ENCODE measurements around the gene CUX1. TPM values are rescaled to one million over a fixed set of nuclear protein-coding genes. Genes with fewer than 3 reads are reported as not detected.

The CUX1 gene
- total and polyA plus RNA-seq, 10 of the 15 experiments (the other 5 are each of a cell fraction or from before 2014, with no cell fraction given): 6.1 to 48.6 (median 25.9) TPM

DNA sequence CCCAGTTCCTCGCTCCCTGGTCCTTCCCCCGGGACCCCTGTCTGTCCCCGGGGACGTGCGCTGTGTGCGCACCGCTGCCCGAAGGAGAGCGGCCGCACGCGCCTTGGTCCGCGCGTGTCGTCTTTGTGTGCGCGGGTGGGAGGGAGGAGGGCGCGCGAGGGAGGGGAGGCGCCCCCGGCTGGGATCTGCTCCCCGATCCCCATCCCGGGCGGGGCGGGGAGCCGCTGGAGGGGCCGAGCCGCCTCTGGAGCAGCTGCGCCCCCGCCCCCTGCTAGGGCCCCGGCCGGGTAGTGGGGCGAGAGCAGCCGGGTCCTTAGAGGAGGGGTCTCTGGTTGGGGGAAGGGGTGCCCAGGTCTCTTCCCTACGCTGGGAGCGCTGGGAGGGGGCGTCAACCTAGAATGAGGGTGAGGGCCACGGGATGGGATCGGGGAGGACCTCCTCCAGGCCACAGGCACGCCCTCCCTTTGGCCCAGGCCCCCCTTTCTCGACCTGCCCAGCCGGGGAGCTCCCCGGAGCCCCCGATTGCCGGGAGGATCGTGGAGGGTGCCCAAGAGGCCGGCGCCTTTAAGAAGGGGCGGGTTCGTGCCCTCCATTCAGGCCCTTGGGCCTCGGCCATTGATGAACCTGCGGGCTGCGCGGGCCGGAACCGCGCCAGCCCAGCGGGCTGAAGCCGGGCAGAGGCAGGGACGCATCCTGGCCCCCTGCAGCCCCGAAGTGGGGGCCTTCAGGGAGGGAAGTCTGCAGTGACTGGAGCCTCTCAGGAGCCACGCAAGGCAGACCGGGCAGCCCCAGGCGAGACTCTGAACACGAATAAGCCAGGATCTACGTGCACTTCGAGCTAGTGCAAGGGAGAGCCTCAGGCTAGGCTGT, 469.9 kb downstream of the CUX1 start (continued):
- TF ChIP-seq, protein P1, sequence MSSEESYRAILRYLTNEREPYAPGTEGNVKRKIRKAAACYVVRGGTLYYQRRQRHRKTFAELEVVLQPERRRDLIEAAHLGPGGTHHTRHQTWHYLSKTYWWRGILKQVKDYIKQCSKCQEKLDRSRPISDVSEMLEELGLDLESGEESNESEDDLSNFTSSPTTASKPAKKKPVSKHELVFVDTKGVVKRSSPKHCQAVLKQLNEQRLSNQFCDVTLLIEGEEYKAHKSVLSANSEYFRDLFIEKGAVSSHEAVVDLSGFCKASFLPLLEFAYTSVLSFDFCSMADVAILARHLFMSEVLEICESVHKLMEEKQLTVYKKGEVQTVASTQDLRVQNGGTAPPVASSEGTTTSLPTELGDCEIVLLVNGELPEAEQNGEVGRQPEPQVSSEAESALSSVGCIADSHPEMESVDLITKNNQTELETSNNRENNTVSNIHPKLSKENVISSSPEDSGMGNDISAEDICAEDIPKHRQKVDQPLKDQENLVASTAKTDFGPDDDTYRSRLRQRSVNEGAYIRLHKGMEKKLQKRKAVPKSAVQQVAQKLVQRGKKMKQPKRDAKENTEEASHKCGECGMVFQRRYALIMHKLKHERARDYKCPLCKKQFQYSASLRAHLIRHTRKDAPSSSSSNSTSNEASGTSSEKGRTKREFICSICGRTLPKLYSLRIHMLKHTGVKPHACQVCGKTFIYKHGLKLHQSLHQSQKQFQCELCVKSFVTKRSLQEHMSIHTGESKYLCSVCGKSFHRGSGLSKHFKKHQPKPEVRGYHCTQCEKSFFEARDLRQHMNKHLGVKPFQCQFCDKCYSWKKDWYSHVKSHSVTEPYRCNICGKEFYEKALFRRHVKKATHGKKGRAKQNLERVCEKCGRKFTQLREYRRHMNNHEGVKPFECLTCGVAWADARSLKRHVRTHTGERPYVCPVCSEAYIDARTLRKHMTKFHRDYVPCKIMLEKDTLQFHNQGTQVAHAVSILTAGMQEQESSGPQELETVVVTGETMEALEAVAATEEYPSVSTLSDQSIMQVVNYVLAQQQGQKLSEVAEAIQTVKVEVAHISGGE (CRISPR knock-in tag; IDR thresholded peaks at IDR 0.05): no peak
- TF ChIP-seq RCOR1 (conservative IDR thresholded peaks at IDR 0.05; ENCODE audit: low read depth, low read length) (no peak), MYB (IDR thresholded peaks at IDR 0.05; ENCODE audit: borderline replicate concordance, low read depth, low read length) (no peak), CEBPB (IDR thresholded peaks at IDR 0.05; ENCODE audit: borderline replicate concordance in 1 of 2, low read depth in 2 of 2, low read length in 2 of 2) (no peak), JUND (IDR thresholded peaks at IDR 0.05; ENCODE audit: low read depth, low read length) (no peak), CBX5 (IDR thresholded peaks at IDR 0.05; ENCODE audit: low read depth) (no peak), ASH2L (IDR thresholded peaks at IDR 0.05; ENCODE audit: borderline replicate concordance, low read depth) (no peak)
- TF ChIP-seq, protein P2, sequence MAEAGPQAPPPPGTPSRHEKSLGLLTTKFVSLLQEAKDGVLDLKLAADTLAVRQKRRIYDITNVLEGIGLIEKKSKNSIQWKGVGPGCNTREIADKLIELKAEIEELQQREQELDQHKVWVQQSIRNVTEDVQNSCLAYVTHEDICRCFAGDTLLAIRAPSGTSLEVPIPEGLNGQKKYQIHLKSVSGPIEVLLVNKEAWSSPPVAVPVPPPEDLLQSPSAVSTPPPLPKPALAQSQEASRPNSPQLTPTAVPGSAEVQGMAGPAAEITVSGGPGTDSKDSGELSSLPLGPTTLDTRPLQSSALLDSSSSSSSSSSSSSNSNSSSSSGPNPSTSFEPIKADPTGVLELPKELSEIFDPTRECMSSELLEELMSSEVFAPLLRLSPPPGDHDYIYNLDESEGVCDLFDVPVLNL (IDR thresholded peaks at IDR 0.05; ENCODE audit: low read depth, low read length): no peak
